Body of pancreas (tissue), 4 donors: ENCODE measurements around the gene SAMD10.

Experiments used
- POLR2A ChIP-seq, 3 donors: fragments of 450-650 bp; IDR thresholded peaks; one replicate each; pipeline ENCODE4 v1.6.1; 2016; ENCODE audit warnings: antibody characterized with exemption in 3 of 3, mild to moderate bottlenecking in 2 of 3
- TF ChIP-seq, protein P1 (sequence below), 7 experiments: fragments of 450-650 bp in 4 of 7; fragments of 200-600 bp in 3 of 7; sonication (generic) in 3 of 7; IDR thresholded peaks; one replicate each; pipeline ENCODE4 v1.5.1; 2016 to 2019; ENCODE audit warnings: antibody characterized with exemption in 7 of 7

DNA sequence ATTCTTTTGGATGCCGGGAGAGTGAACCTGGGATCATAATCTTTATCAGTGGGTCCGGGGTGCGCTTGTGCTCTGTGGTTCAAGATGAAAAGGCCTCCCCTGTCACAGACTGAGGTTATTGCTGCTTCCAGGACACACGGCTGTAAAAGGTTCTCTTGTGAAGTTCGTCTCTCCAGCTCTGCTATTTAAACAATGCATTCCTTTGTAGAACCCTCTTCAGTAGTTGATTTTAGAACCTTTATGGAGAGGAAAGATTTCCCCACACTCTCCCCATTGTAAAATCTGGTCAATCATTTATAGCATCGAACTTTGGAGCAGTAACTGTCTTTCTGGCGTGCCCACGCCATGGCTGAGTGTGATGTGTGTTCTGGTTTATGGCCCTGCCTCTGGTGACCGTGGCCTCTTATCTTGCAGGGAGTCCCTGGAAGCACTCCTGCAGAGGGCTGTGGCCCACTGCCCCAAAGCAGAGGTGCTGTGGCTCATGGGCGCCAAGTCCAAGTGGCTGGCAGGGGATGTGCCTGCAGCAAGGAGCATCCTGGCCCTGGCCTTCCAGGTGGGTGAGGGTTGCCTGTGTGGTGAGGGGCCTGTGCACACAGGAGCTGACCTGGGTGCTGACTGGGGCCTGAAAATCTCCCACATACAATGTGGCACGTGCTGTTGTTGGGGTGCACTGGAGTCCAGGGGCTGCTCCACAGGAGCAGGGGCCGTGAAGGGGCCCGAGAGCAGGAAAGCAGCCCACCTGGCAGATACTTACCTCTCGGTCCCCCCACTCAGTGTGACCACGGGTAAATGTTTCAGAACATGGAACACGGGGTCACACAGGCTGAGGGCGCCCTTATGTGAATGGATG is 44.9 kb upstream of the SAMD10 start:
- TF ChIP-seq, protein P1, sequence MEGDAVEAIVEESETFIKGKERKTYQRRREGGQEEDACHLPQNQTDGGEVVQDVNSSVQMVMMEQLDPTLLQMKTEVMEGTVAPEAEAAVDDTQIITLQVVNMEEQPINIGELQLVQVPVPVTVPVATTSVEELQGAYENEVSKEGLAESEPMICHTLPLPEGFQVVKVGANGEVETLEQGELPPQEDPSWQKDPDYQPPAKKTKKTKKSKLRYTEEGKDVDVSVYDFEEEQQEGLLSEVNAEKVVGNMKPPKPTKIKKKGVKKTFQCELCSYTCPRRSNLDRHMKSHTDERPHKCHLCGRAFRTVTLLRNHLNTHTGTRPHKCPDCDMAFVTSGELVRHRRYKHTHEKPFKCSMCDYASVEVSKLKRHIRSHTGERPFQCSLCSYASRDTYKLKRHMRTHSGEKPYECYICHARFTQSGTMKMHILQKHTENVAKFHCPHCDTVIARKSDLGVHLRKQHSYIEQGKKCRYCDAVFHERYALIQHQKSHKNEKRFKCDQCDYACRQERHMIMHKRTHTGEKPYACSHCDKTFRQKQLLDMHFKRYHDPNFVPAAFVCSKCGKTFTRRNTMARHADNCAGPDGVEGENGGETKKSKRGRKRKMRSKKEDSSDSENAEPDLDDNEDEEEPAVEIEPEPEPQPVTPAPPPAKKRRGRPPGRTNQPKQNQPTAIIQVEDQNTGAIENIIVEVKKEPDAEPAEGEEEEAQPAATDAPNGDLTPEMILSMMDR (IDR thresholded peaks at IDR 0.05) = no peak
- no peak for TF ChIP-seq POLR2A (IDR thresholded peaks at IDR 0.05)
